Neuron (in vitro differentiated cells): ENCODE data around the gene ACTN1.

Experiments
- H2AFZ ChIP-seq: one replicate; pipeline ENCODE4 v1.6.1; 2013; ENCODE audit warnings: low read depth, mild to moderate bottlenecking, inconsistent platforms, low read length, moderate library complexity
- H3K27me3 ChIP-seq: one replicate; pipeline ENCODE4 v1.6.1; 2013; ENCODE audit warnings: low read length; ENCODE audit not compliant: insufficient read depth
- H3K36me3 ChIP-seq: one replicate; pipeline ENCODE4 v1.6.1; 2013; ENCODE audit warnings: low read length; ENCODE audit not compliant: insufficient read depth
- H3K4me1 ChIP-seq: one replicate; pipeline ENCODE4 v1.6.1; 2013; ENCODE audit warnings: low read length; ENCODE audit not compliant: insufficient read depth
- H3K4me3 ChIP-seq: 2 replicates; pipeline ENCODE4 v1.5.1; 2013; ENCODE audit warnings: mild to moderate bottlenecking, low read length, moderate library complexity
- H3K9me3 ChIP-seq: one replicate; pipeline ENCODE4 v1.6.1; 2013; ENCODE audit warnings: low read length

Gene ACTN1

DNA sequence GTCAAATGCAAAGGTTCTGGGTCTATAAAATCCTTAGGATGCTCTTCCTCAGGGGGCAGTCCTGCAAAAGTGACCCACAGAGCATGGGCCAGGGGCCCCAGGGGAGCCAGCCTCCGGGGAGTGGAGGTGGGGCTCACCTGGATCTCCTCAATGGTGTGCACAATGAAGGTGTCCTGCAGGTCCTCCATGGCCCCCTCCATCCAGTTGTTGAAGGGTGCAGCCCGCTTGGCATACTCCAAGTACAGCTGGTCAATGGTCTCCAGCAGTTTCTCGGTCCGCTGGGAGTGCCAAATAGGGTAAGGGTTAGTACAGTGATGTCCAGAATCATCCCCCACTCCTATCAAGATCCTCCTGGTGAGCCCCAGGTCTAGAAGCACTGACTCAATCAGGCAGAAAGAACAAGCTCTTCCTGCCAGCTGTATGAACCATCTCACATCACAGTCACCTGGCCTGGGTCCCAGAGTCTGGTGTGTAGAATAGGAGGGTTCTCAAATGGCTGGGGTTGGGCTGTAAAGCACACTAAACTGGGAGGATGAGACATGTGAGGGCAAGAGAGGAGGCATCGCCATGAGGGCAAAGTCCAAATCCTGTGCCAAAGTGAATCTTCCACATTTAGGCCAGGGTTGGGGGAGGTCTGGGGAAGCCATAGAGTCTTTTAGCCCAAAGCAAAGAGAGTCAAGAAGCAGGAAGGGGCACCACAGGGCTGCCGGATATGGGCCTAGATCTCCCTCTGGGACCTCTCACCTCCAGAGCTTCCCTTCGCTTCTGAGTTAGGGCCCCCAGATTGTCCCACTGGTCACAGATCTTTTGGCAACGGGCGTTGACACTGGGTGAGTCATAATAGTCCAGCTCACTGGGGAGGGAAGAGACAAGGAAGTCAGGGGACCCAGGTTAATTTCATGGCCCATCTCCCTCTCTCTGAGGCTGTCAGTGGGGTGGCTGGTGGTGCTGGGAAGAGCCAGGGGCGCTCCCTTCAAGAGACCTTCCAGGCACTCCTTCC lies 94.8 kb downstream of the ACTN1 start:
- Histone ChIP-seq H2AFZ (no peak overlapping the region), H3K4me3 (no peak overlapping the region), H3K27me3 (no peaks in the 10 kb centered on the region), H3K36me3 (peaks cover 69% of the 10 kb centered on the region), H3K4me1 (no peaks in the 10 kb centered on the region), H3K9me3 (no peaks in the 10 kb centered on the region)

- peaks cover 66% of the 10 kb centered on the region for H3K36me3 ChIP-seq
- H3K27me3 ChIP-seq: no peaks in the 10 kb centered on the region
- H3K9me3 ChIP-seq: no peaks in the 10 kb centered on the region
- no peak overlapping the region for H3K4me3 ChIP-seq
- H3K4me1 ChIP-seq: no peaks in the 10 kb centered on the region
- H2AFZ ChIP-seq: no peak overlapping the region
Observed at GRCh38 chr14:68882235-68882634, 96.9 kb downstream of the ACTN1 start.

- Histone ChIP-seq H3K9me3 (no peaks in the 10 kb centered on the region), H3K36me3 (peaks cover 73% of the 10 kb centered on the region), H3K4me3 (no peak overlapping the region), H3K27me3 (no peaks in the 10 kb centered on the region), H3K4me1 (no peaks in the 10 kb centered on the region), H2AFZ (no peak overlapping the region)
Observed at GRCh38 chr14:68881396-68881795, 97.7 kb downstream of the ACTN1 start.

DNA sequence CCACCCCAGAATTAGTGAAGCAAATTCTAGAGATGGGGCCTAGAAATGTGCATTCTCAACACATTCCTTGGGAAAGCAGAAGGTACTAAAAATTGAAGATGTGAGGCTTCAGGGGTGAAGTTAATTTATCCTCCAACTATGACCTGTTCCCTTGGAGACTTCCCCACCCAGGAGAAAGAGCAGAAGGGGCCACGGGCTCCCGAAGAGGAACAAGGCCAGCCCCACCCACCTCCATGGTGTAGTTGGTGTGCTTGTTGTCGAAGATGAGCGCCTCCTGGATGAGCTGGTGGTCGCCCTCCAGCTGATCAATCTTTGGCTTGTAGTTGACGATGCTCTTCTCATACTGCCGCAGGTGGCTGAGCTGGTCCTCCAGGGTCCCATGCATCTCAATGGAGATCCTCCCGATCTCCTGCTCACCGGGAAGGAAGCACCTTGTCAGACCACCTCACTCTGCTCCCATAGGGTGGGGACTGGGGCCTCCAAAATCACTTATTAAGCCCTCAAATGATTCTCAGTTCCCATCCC lies 98.5 kb downstream of the ACTN1 start:
- no peaks in the 10 kb centered on the region for H3K4me1 ChIP-seq
- no peaks in the 10 kb centered on the region for H3K27me3 ChIP-seq
- no peak overlapping the region for H3K4me3 ChIP-seq
- H2AFZ ChIP-seq: no peak overlapping the region
- H3K36me3 ChIP-seq: peaks cover 71% of the 10 kb centered on the region
- no peaks in the 10 kb centered on the region for H3K9me3 ChIP-seq

DNA sequence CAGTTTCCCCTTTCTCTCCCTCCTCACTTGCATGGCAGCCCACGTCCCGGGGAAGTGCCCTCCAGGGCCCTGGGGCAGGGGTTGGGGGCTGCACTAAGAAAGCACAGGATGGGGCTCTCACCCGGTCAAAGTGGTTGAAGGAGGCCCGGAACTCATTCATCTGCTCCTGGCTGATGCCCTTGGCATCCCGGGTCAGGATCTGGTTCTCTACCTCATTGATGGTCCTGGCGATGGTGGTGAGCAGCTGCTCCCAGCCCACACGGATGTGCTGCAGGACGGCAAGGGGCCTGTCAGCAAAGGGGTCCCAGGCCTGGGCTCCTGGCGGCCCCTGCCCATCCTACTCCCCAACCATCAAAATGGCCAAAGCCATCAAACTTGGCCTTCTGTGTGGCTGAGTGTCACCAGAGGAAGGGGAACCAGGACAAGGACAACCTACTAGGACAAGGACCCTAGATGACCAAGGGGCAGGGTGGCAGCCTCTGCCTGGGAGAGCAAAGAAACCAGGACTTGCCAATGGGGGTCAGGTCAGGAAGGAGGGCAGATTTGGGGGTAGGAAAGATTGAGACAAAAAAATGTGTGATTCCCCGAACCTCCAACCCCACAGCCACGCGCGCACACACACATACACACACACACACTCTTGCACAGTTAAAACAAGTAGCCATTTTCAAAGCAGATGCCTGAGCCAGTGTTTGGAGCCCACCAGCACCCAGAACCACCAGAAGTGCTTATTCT lies 99.1 kb downstream of the ACTN1 start:
- no peak overlapping the region for H3K4me3 ChIP-seq
- no peaks in the 10 kb centered on the region for H3K27me3 ChIP-seq
- peaks cover 71% of the 10 kb centered on the region for H3K36me3 ChIP-seq

DNA sequence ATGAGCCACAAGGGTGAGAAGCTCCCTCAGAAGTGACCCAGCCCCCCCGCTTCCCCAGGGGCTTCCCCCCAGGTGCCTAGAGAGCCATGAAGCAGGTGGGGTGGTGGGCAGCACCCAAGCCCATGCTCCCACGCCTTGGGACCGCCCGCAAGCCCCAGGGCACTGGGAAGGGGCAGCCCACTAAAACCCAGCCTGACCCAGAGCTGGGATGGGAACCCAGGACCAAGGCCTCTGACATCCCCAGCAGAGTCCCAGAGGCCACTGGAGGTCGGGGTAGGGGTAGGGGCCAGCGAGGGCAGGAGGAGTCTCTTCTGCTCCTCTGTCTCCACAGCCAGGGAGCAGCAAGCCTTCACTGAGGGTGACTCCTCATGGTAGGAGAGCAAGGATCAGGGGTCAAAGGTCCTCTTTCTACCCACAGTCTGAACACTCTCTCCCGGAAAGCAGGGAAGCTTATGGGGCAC lies 99.8 kb downstream of the ACTN1 start:
- H3K9me3 ChIP-seq: no peaks in the 10 kb centered on the region
- no peak overlapping the region for H3K4me3 ChIP-seq
- H3K4me1 ChIP-seq: no peaks in the 10 kb centered on the region
- H2AFZ ChIP-seq: no peak overlapping the region
- H3K27me3 ChIP-seq: no peaks in the 10 kb centered on the region
- peaks cover 69% of the 10 kb centered on the region for H3K36me3 ChIP-seq

More for the DNA sequence above, 99.1 kb downstream of the ACTN1 start:
- Histone ChIP-seq H3K4me1 (no peaks in the 10 kb centered on the region), H2AFZ (no peak overlapping the region), H3K9me3 (no peaks in the 10 kb centered on the region)

GRCh38 chr14:68878908-68879307 lies 100.2 kb downstream of the ACTN1 start:
- Histone ChIP-seq H3K36me3 (peaks cover 66% of the 10 kb centered on the region), H3K4me3 (no peak overlapping the region), H3K27me3 (no peaks in the 10 kb centered on the region), H2AFZ (no peak overlapping the region), H3K9me3 (no peaks in the 10 kb centered on the region), H3K4me1 (no peaks in the 10 kb centered on the region)

GRCh38 chr14:68877993-68878575 lies 101.0 kb downstream of the ACTN1 start:
- Histone ChIP-seq H3K27me3 (no peaks in the 10 kb centered on the region), H2AFZ (no peak overlapping the region), H3K9me3 (no peaks in the 10 kb centered on the region), H3K36me3 (peaks cover 64% of the 10 kb centered on the region), H3K4me1 (no peaks in the 10 kb centered on the region), H3K4me3 (no peak overlapping the region)

- no peaks in the 10 kb centered on the region for H3K9me3 ChIP-seq
- peaks cover 57% of the 10 kb centered on the region for H3K36me3 ChIP-seq
- no peak overlapping the region for H2AFZ ChIP-seq
- no peaks in the 10 kb centered on the region for H3K27me3 ChIP-seq
- no peaks in the 10 kb centered on the region for H3K4me1 ChIP-seq
- H3K4me3 ChIP-seq: no peak overlapping the region
Observed at GRCh38 chr14:68876976-68877375, 102.1 kb downstream of the ACTN1 start.

DNA sequence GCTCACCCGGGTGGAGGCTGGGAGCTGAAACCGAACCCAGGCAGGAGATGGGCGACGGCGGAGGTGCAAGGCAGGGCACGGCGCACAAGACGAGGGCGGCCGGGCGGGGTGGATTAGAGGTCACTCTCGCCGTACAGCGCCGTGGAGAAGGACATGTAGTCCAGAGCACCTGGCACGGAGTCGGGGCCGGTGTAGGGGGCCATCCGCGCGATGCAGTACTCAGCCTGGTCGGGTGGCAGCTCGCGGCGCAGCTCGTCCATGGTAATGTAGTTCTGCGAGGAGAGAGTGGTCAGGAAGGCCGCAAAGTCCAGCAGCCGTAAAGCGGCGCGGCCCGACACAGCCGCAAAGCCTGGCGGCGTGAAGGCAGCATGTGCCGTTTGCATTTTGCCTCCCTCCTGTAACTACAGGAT lies 104.4 kb downstream of the ACTN1 start:
- H3K27me3 ChIP-seq: no peaks in the 10 kb centered on the region
- no peaks in the 10 kb centered on the region for H3K4me1 ChIP-seq
- no peak overlapping the region for H3K4me3 ChIP-seq
- no peak overlapping the region for H2AFZ ChIP-seq
- H3K36me3 ChIP-seq: peaks cover 38% of the 10 kb centered on the region
- no peaks in the 10 kb centered on the region for H3K9me3 ChIP-seq

DNA sequence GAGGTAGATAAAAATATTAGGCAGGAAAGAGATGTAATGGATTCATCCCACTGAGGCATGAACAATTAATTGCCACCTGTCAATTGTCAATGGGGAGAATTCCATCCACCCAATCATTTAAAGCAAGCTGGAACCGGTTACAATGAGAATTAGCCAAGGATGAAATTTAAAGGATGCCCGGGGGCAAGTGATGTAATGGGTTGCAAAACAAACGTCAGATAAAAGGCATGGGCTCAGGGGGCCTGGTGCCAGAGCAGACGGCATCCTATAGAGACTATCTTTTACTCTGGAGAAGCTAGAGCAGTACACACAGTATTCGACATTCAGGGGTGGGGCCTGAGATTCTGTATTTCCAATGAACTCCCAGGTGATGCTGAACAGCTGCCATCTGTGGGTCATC lies 105.7 kb downstream of the ACTN1 start:
- Histone ChIP-seq H3K9me3 (no peaks in the 10 kb centered on the region), H3K4me1 (no peaks in the 10 kb centered on the region), H3K36me3 (peaks cover 29% of the 10 kb centered on the region), H2AFZ (no peak overlapping the region), H3K4me3 (no peak overlapping the region), H3K27me3 (no peaks in the 10 kb centered on the region)

DNA sequence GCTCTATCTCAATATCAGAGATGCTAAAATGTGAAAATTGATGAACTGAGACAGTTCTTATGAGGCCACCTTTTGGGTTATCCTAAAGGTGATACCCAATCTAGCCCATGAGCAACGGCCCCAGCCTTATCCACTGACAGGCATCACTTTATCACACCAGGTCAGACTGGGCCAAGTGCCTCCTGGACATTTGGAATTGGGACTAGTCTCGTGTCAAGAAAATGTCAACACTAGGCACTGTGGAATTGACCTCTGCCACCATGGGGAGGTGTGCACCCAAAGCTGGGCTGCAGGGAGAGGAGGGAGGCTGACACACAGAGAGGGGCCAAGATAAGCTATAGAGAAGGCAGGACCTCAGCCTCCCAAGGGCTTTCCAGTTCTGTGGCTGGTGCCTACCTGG lies 107.7 kb downstream of the ACTN1 start:
- Histone ChIP-seq H3K4me3 (no peak overlapping the region), H3K36me3 (peaks cover 13% of the 10 kb centered on the region)

More for the DNA sequence above, 107.7 kb downstream of the ACTN1 start:
- H3K4me1 ChIP-seq: no peaks in the 10 kb centered on the region
- H2AFZ ChIP-seq: no peak overlapping the region
- H3K9me3 ChIP-seq: no peaks in the 10 kb centered on the region
- H3K27me3 ChIP-seq: no peaks in the 10 kb centered on the region
